CD4-positive, alpha-beta T cell treated with Interleukin-1 beta for 1 hour (primary cell): ENCODE data around the gene PPP1R3F.
"Not testable (repeated sequence)": the region's sequence is repeated elsewhere in the genome, so short reads cannot be mapped to it uniquely, and the experiment has no call there.

Source experiments
- DNase-seq, 2 donors: peaks; one replicate each; pipeline ENCODE4 v3.0.0-alpha.2; 2020 to 2022

Gene PPP1R3F

GRCh38 chrX:49323735-49324134, 54.1 kb downstream of the PPP1R3F start:
- not testable (repeated sequence) for DNase-seq

- not testable (repeated sequence) for DNase-seq
These were observed 60.8 kb downstream of the PPP1R3F start for GRCh38 chrX:49330421-49330820.

- not testable (repeated sequence) for DNase-seq
These were observed 61.7 kb downstream of the PPP1R3F start, which contains the start of gene GAGE13 for GRCh38 chrX:49331282-49331681. Gene GAGE13, plus strand, starts transcription at chrX:49331582. Its CDS starts 1,156 bp downstream, at chrX:49332738.

- not testable (repeated sequence) for DNase-seq
These were observed 62.2 kb downstream of the PPP1R3F start for GRCh38 chrX:49331841-49332240.
